HL-60/S4 treated with phorbol 12-myristate 13-acetate at 8.2 ng/mL for 4 days and 3 days (cell line): ENCODE data around the gene TTLL12.

Experiments
- in situ Hi-C: fragments of 300-500 bp; cut with MboI; formaldehyde crosslinking; loops from 2 replicates; pipeline ENCODE4 v1.15.0; 2022; ENCODE audit warnings: low sequenced_read_pairs

Gene TTLL12

DNA sequence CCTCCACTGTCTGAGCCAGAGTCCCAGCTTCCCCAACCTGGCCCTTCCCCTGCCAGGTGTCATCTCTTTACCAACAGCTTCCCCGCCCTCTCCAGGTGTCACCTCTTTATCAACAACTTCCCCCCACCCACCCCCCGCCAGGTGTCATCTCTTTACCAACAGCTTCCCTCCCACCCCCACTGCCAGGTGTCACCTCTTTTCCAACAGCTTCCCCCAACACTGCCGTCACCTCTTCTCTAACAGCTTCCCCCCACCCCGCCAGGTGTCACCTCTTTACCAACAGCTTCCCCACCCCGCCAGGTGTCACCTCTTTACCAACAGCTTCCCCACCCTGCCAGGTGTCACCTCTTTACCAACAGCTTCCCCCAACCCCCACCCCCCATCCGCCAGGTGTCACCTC is 29.8 kb upstream of the TTLL12 start:
- in situ Hi-C loops: no loop called here

DNA sequence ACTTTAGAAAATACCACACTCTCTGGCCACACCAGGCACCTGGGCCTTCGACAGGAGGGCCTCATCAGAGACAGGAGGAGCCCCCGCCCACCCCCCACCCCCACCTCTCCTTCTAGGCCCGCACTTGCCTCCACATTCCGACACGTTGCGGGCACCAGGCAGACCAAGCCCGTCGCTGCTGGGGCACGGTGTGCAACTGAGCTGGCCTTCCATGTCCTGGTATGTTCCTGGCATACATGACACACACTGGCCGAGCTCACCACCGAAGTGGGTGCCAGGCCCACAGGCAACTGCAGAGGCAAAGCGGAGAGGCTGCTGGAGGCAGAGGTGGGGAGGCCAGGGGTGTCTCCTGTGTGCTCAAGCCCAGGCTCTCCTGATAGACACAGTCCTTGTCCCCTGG is 27.0 kb upstream of the TTLL12 start:
- in situ Hi-C loops: no loop called here

DNA sequence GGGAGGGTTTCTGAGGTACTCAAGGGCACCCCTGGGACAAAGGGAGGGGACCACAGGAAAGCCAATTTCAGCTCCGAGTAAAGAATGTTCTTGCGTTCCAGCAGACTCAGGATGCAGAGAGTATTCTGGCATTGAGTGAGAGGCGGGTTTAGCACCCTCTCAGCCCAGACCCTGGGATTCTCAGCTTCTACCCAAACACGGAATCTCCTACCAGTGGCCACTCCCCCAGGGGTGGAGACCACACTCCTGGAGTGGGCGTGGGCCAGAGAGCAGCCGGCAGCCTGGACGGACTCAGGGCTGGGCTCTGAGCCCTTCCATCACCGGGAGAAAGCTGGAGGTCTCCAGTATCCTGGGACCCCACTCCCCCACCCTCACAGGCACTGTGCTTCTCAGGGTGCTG is 26.1 kb upstream of the TTLL12 start:
- in situ Hi-C loops: no loop called here

DNA sequence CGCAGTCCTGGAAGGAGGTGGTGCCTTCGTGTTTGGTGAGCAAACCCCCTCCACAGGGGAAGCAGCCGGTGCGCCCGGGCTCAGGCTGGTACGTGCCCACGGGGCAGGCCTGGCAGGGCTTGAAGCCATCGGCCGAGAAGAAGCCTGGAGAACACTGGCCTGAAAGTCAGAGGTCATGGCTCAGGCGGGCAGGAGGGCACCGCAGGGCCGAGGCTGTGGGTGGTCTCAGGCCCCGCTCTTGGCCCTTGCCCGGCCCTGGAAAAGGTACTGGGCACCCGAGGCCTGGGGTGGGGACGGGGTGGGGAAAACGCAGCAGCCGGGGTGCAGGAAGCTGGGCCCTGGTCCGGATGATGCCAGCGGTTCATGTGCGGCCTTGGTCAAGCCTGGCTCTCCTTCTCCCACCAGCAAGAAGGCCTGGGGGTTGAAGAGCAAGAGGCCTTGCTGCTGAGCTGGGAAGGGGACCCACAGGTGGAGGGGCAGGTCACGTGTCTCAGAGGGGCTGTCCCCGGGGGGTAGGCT is 25.6 kb upstream of the TTLL12 start:
- in situ Hi-C loops: no loop called here

DNA sequence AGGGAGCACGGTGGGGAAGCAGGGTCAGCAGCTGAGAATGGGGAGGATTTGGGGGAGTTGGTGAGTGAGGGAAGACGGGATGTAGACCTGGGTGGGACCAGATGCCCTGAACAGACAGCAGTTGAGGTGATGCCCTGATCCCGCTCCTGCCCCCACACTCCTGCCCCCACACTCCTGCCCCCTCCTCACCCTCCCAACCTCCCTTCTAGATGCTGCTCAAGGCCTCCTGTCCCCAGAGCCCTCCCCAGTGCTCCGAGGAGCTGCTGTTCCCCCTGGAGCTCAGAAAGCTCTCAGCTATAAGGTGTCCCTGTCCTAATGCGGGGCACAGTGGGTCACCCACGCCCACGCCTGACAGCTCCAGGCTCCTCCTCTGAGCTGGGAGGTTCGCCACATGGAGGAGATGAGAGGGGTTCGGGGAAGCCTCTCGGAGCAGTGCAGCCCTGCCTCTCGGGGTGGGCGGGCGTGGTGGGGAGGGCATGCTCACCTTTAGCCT is 25.1 kb upstream of the TTLL12 start:
- in situ Hi-C loops: no loop called here

DNA sequence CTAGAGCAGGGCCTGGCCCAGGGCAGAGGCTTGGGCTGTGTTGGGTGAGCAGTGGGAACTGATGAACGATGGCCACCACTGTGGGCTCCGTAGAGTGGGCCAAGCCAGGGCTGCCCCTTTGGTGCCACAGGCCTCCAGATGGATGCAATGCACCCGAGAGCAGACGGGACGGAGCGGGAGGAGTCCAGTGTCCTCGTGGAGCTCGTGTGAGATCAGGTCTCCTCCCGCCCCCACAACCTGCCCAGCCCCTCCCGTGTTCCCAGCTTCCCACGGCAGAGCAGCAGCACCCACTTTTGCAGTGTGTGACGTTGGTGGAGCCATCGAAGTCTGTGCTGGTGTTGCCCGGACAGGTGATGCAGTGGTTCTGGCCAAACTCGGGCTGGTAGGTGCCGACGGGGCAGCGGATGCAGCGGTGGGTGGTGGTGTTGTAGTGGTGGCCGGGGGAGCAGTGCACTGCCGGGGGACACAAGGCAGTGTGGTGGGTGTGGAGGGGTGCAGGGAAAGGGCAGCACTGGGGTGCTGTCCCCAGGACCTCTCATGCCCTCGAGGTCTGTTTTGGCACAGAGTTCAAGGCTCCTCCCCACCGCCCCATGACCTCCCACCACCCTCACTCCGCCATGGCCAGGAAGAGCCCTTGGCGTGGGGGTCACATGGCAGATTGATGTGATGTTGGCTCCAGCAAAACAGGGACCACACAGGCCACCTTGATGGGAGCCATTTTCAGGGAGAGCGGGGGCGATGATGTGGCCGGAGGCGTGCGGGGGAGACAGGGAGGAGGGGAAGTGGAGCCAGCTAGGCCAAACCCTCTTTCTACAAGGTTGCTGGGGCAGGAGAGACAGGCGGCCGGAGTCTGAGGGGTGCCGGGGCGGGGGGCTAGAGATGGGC is 23.9 kb upstream of the TTLL12 start:
- in situ Hi-C loops: no loop called here

DNA sequence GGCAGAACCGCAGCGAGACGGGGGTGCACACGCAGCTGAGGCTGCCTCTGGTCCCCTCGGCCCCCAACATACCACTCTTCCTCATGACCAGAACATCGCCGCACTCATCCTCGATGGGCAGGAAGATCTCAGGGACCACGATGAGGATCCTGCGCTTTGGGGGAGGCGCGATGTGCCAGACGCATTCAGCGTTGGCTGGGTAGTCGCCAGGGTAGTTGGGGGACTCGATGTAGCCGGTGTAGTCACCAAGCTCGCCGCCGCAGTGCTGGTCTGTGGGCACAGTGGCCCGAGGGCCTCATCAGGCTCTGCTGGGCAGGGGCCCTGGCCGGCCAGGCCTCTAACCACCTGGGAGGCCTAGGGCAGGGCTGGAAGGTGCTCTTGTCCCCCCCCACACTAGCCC is 23.0 kb upstream of the TTLL12 start:
- in situ Hi-C loops: no loop called here

DNA sequence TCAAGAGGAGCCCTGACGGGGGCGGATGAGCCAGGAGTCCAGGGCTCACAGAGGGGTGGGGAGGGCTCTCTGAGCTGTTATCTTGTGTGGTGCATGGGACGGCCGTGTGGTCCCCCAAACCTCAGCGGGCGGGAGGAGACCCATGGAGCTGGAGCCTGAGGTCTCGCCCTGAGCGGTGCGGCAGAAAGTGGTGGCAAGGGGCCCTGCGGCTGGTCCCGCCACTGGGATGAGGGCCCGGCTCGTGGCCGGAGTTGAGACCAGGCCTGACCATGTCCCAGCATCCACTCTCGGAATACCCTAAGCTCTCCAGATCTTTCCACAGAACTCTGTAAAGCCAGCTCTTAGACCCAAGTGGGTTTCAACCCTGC is 22.6 kb upstream of the TTLL12 start:
- in situ Hi-C loops: no loop called here

DNA sequence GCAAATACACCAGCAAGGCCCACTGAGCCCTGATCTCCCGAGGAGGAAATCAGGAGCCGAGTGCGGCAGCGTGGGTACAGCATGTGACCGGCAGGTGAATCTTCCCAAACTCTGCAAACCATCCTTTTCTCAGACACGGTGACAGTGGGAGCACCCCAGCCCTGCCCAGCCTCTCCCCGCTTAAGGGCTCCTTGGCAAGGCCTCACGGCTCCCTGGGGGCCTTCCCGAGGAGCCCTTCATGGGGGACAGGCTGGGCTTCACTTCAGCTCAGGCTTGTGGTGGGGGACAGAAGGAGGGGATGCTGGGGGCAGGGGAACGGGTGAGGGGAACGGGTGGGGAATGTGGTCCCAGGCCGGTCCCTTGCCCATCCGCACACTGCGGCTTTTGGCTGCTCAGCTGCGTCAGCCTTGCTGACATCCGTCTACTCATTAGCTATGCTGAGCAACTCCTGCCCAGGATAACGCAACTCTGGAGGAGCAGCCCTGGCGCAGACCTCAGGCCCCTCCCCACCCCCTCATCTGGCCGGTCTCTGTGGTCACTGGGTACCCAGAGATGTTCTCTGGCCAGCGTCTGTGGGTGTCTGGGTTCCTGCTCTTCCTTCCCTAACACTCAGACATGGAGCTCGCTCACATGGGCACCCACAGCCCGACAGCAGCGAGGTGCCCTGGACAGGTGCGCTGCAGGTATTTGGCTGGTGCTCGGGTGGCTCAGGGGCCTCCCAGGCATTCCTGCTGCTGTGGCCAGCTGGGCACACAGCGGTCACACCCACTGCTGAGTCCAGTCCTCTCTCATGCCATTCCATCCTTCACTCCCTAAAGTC is 22.0 kb upstream of the TTLL12 start:
- in situ Hi-C loops: no loop called here

DNA sequence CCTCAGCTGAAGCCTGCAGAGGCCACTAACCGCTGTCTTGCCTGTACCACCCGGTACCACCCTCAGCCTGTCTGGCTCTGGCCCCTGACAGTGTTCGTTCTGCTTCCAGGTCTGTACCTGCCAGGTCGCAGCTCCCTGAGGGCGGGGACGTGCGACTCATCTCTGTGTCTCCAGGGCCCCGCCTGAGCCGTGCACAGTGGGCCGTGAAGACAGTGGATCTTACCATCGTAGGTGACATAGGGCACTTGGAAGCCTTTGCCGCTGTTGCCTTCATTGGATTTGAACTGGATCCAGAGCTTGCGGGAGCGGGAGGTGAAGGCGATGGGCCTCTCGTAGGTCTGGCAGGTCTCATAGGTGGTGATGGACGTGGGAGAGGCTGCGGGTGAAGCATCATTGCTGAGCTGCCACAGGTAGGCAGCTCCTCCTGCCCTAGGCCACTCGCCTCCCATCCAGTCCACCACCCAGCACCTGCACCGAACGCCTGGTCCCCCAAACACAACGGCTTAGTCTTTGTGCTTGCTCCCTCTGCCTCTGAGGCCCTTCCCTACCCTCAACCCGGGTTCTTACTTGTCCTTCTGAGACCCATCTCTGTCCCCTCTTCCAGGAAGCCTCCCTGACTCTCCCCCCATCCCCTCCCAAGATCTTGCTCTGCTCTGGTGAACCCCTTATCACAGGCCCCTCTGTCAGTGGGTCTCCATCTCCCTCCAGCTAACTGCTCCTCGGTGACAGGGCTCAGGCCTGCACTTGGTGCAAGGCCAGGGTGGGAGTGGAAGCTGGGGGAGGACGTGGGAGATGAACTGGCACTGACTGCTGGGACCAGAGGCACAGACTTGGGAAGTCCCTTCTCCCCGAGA is 21.1 kb upstream of the TTLL12 start:
- in situ Hi-C loops: no loop called here

DNA sequence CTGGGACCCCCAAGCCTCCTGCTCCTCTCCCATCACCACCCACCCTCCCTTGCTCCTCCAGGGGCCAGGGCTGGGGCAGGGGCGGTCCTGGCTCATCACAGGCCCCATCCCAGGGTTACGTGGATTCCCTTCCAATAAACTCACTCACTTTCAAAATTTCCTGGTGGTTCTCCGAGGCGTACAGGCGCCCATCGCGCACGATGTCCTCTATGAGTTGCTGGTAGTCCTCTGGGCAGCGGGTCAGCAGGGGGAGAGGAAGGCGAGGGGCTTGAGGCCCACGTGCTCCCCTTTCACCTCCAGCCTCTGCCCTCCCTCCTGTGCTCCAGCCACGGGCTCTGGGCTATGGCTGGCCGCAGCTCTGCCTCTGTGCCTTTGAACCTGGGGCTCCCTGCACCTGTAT is 20.5 kb upstream of the TTLL12 start:
- in situ Hi-C loops: no loop called here

DNA sequence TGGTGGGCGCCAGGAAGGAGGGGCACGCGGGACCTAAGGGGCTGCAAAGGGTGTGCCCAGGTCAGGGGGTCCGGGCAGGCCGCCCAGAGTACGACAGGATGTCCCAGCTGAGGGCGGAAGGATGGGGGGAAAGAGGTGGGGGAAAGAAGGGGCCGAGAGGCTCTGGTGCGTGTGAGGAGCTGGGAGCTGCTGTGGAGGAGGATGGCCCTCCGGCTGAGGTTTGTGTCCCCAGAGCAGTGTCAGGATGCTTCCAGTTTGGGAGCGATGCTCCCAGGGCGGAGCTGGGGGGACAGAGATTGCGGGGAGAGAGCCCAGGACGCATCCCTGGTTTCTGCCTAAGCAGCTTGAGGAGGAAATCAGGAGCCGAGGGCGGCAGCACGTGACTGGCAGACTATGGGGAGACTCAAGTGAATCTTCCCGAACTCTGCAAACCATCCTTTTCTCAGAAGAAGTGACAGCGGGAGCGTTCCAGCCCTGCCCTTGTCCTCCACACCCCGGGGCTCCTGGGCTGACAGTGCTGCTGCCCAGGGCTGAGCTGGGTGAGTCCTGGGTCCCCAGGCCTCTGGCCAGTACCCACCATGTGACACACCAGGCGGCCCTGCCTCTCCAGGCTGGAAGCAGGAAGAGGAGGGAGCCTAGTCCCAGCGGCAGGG is 19.7 kb upstream of the TTLL12 start:
- in situ Hi-C loops: no loop called here

DNA sequence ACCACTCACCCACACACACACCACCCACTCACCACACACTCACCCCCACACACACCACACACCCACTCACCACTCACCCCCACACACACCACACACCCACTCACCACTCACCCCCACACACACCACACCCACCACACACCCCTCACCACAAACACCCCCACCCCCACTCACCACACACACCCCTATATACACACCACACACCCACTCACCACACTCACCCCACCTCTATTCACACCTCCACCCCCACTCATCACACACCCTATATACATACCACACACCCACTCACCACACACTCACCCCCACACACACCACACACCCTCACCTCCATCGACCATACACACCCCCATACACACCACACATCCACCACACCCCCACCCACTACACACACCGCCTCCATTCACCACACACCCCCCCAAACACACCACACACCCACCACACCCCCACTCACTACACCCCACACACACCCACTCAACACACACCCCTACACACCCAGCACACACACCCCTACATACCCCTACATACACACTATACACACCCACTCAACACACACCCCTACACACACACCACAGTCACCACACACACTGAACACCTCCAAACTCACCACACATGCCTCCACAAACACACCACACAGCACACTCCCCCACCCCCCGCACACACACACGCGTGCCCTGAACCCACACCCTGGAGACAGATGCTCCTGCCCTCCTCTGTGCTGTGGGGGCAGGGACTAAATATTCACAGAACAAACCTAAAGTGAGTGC is 19.0 kb upstream of the TTLL12 start:
- in situ Hi-C loops: no loop called here

DNA sequence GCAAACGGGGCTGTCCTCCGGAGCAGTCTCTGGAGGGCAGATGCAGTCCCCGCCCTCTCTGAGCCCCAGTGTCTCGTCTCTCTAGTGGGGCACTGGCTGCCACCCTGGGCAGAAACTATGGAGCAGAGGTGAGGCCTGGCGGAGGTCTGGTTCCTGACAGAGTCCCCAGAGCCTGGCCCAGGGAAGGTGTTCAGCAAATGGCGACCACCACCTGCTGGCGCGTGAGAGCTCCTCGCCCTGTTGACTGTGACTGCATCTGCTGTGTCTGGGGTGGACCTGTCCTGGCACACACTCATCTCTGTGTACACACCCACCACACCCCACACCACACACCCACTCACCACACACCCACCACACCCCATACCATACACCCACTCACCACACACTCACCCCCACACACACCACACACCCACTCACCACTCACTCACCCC is 18.3 kb upstream of the TTLL12 start:
- in situ Hi-C loops: no loop called here

DNA sequence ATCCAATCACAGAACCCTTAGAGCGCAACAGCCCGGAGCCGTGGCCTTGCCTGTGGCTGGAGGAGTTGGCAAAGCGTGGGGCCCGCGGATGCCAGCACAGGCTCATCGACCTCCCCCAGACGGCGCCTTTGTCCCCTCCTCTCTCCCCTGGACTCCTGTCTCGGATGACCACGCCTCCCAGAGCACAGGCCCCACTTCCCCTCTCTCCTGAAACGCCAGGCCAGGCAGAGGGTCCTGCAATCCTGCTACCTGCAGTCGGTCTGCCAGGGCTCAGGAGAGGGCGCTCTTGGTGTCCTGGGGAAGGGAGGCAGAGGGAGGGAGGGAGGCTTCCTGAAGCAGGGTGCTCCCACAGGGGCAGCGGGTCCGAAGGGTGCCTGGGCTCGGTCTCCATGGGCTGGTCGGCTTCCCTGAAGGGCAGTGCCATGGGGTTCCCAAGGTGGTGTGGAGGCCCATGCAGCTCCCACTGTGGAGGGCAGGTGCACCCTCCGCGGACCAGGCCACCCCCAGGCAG is 16.6 kb upstream of the TTLL12 start:
- in situ Hi-C loops: no loop called here

DNA sequence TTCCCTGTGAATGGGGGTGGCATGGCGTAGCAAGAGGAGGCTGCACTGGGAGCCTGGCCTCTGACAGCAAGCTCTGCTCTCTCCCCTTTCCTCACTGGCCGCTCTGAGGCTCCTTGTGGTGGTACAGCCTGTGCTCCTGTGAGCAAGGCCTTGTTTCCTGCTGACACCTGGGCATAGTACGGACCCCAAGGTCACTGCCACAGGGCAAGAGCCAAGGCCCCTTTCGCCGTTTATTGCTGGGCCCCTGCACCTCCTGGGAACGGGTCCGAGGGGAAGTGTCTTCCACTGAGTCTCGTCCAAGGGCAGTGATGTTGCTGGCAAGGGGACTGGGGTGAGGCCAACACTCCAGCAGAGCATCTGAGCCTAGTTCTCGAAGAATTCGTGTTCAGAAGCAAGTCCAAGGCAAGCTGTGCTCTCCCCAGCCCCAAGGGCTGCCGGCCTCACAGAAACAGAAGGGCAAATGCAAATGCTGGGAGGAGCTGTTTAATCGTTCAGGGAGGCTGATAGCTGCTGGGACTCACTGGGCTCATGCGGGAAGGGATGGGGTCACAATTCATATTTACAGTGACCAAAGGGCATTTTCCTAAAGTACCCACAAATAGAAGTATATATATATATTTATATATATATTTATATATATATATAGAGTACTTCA is 15.9 kb upstream of the TTLL12 start:
- in situ Hi-C loops: no loop called here

DNA sequence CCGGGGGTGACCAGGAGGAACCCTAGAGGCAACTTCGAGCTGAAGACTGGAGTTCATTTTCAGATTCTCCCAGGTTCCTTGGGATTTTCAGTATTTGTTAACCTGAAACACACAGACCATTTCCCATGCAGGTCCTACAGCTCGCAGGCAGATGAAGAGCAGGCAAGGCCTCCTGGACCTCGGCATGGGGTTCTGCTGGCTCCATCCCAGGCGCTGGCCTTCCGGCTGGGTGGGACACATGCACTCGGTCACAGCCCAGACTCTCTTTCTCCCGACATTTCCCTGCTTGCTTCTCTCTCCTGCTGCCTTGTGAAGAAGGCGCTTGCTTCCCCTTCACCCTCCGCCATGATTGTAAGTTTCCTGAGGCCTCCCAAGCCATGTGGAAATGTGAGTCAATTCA is 15.4 kb upstream of the TTLL12 start:
- in situ Hi-C loops: no loop called here

DNA sequence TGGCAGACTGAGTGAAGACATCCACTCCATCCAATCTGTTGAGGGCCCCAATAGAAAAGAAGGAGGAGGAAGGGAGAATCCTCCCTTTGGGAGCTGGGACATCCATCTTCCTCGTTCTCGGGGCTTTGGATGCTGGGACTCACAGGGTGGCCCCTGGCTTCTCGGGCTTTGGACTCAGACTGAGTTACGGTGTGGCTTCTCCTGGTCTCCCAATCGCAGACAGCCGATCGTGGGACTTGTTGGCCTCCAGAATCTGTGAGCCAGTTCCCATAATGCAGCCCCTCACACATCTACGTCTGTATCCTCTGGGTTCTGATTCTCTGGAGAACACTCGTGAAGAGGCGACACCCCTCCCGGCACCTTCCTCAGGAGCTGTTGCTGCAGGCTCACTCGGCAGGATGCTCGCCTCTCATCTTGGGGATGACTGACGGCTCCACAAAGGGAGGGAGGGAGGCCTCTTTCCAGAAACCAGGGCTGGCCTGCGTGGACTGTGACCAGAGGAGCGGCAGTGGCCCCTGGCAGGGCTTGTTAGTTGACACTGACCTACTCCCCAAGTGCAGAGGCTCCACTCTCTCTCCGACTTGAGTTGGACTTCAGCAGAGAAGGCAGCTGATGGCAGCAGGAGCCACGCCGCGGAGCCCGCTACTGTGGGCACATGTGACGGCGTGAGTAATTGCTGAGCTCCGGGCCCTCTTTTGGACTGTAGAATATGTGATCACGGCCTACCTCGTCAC is 14.7 kb upstream of the TTLL12 start:
- in situ Hi-C loops: no loop called here
